ENCODE data around the gene CDH12. TPM values are rescaled to one million over a fixed set of nuclear protein-coding genes. Genes with fewer than 3 reads are reported as not detected.

The CDH12 gene
- total and polyA plus RNA-seq, 2 donors (not counting 3 experiments of a cell fraction or from before 2014, with no cell fraction given) = 0.03 TPM; not detected in 1

GRCh38 chr5:22465177-22465576 is 388.0 kb downstream of the CDH12 start:
- BruUV-seq (replicated peaks) = no TSS peak
- Histone ChIP-seq H3K4me1 (ENCODE audit: control insufficient read depth, extremely low read depth, insufficient read depth, low read length) (no peaks in the 10 kb centered on the region), H3K4me3 (replicated peaks in 1 of 3; ENCODE audit: insufficient read depth in 1 of 3, low read depth in 1 of 3, low read length in 3 of 3) (no peak overlapping the region), H3K9me1 (replicated peaks; ENCODE audit: control insufficient read depth, extremely low read depth, insufficient read depth, low read length) (no peaks in the 10 kb centered on the region), H3K9ac (replicated peaks; ENCODE audit: extremely low read depth, insufficient read depth, low read length) (no peak overlapping the region), H2AFZ (ENCODE audit: low read depth, low read length) (no peak overlapping the region), H3K9me3 (replicated peaks; ENCODE audit: control insufficient read depth, insufficient read depth, low read length) (no peaks in the 10 kb centered on the region), H3K79me2 (ENCODE audit: control insufficient read depth, insufficient read depth, low read length) (no peaks in the 10 kb centered on the region), H3K27ac (ENCODE audit: insufficient read depth, low read depth, low read length) (no peak overlapping the region), H3K4me2 (ENCODE audit: insufficient read depth, low read length) (no peak overlapping the region), H3K36me3 (ENCODE audit: control insufficient read depth in 2 of 2, extremely low read depth in 1 of 2, insufficient read depth in 2 of 2, low read length in 2 of 2) (no peaks in the 10 kb centered on the region), H4K20me1 (replicated peaks; ENCODE audit: control insufficient read depth, extremely low read depth, insufficient read depth, low read length) (no peaks in the 10 kb centered on the region), H3K27me3 (ENCODE audit: control insufficient read depth in 2 of 2, insufficient read depth in 2 of 2, low read length in 2 of 2) (no peaks in the 10 kb centered on the region)
- TF ChIP-seq POLR2AphosphoS5 (IDR thresholded peaks at IDR 0.05; ENCODE audit: insufficient read depth, low read depth, low read length) (no peak), POLR2A (IDR thresholded peaks at IDR 0.05; ENCODE audit: low read depth, low read length) (no peak)
- DNase-seq (ENCODE audit: low read depth, low spot score) = no peak
- CTCF ChIA-PET = no interaction called here
- intact Hi-C loops (cut with micrococcal nuclease) (no loop called here), dilution Hi-C loops (cut with MboI; ENCODE audit: extremely low pct_ligation_motif_present, low sequenced_read_pairs) (no loop called here)
- POLR2A ChIA-PET = no interaction called here
- FAIRE-seq = no peak

- Histone ChIP-seq H3K9ac (replicated peaks; ENCODE audit: extremely low read depth, insufficient read depth, low read length) (no peak overlapping the region), H3K4me2 (ENCODE audit: insufficient read depth, low read length) (no peak overlapping the region), H3K4me3 (replicated peaks in 1 of 3; ENCODE audit: insufficient read depth in 1 of 3, low read depth in 1 of 3, low read length in 3 of 3) (no peak overlapping the region), H4K20me1 (replicated peaks; ENCODE audit: control insufficient read depth, extremely low read depth, insufficient read depth, low read length) (no peaks in the 10 kb centered on the region), H3K36me3 (ENCODE audit: control insufficient read depth in 2 of 2, extremely low read depth in 1 of 2, insufficient read depth in 2 of 2, low read length in 2 of 2) (no peaks in the 10 kb centered on the region), H3K27me3 (ENCODE audit: control insufficient read depth in 2 of 2, insufficient read depth in 2 of 2, low read length in 2 of 2) (no peaks in the 10 kb centered on the region), H3K79me2 (ENCODE audit: control insufficient read depth, insufficient read depth, low read length) (no peaks in the 10 kb centered on the region), H3K9me3 (replicated peaks; ENCODE audit: control insufficient read depth, insufficient read depth, low read length) (no peaks in the 10 kb centered on the region), H3K27ac (ENCODE audit: insufficient read depth, low read depth, low read length) (no peak overlapping the region), H3K9me1 (replicated peaks; ENCODE audit: control insufficient read depth, extremely low read depth, insufficient read depth, low read length) (no peaks in the 10 kb centered on the region), H2AFZ (ENCODE audit: low read depth, low read length) (no peak overlapping the region), H3K4me1 (ENCODE audit: control insufficient read depth, extremely low read depth, insufficient read depth, low read length) (no peaks in the 10 kb centered on the region)
- DNase-seq (ENCODE audit: low read depth, low spot score) (no peak), FAIRE-seq (no peak)
- ChIA-PET CTCF (no interaction called here), POLR2A (no interaction called here)
- intact Hi-C loops (cut with micrococcal nuclease) (no loop called here), dilution Hi-C loops (cut with MboI; ENCODE audit: extremely low pct_ligation_motif_present, low sequenced_read_pairs) (no loop called here)
- TF ChIP-seq JUN (IDR thresholded peaks at IDR 0.05; ENCODE audit: borderline replicate concordance, insufficient read depth, insufficient read length, low read depth) (no peak), EZH2 (IDR thresholded peaks at IDR 0.05; ENCODE audit: borderline replicate concordance, low read depth, low read length, severe bottlenecking) (no peak), POLR2A (IDR thresholded peaks at IDR 0.05; ENCODE audit: low read depth, low read length) (no peak), POLR2AphosphoS5 (IDR thresholded peaks at IDR 0.05; ENCODE audit: insufficient read depth, low read depth, low read length) (no peak), GATA2 (IDR thresholded peaks at IDR 0.05; ENCODE audit: insufficient read depth, insufficient read length, low read depth, low read length) (no peak), MYC (IDR thresholded peaks at IDR 0.05; ENCODE audit: low read depth, low read length) (no peak), FOS (IDR thresholded peaks at IDR 0.05; ENCODE audit: borderline replicate concordance, insufficient read depth, low read length) (no peak)
- TF ChIP-seq, protein P1, sequence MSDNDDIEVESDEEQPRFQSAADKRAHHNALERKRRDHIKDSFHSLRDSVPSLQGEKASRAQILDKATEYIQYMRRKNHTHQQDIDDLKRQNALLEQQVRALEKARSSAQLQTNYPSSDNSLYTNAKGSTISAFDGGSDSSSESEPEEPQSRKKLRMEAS (IDR thresholded peaks at IDR 0.05; ENCODE audit: insufficient read depth, insufficient read length) = no peak
- TF ChIP-seq, protein P2, sequence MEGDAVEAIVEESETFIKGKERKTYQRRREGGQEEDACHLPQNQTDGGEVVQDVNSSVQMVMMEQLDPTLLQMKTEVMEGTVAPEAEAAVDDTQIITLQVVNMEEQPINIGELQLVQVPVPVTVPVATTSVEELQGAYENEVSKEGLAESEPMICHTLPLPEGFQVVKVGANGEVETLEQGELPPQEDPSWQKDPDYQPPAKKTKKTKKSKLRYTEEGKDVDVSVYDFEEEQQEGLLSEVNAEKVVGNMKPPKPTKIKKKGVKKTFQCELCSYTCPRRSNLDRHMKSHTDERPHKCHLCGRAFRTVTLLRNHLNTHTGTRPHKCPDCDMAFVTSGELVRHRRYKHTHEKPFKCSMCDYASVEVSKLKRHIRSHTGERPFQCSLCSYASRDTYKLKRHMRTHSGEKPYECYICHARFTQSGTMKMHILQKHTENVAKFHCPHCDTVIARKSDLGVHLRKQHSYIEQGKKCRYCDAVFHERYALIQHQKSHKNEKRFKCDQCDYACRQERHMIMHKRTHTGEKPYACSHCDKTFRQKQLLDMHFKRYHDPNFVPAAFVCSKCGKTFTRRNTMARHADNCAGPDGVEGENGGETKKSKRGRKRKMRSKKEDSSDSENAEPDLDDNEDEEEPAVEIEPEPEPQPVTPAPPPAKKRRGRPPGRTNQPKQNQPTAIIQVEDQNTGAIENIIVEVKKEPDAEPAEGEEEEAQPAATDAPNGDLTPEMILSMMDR (IDR thresholded peaks at IDR 0.05; ENCODE audit: extremely low read depth in 1 of 2, insufficient read depth in 1 of 2, low read depth in 1 of 2, low read length in 2 of 2) = no peak
- BruUV-seq (replicated peaks) = no TSS peak
These were observed 393.0 kb downstream of the CDH12 start for GRCh38 chr5:22460189-22460588.

Measured in endothelial cell of umbilical vein (primary cell).